Measurements from ENCODE around the gene ENTPD1.
"Not testable (repeated sequence)": the region's sequence is repeated elsewhere in the genome, so short reads cannot be mapped to it uniquely, and the experiment has no call there.

Gene ENTPD1

GRCh38 chr10:95800286-95800685 is 44.3 kb downstream of the ENTPD1 start:
- not testable (repeated sequence) for H2BK12ac ChIP-seq (ENCODE audit: low read length); DNase-seq (ENCODE audit: low spot score); H4K8ac ChIP-seq (ENCODE audit: low read depth, low read length); H2BK5ac ChIP-seq (ENCODE audit: low read length); H3K18ac ChIP-seq (ENCODE audit: low read length); H2BK120ac ChIP-seq (ENCODE audit: low read depth, low read length); H3K4me1 ChIP-seq (ENCODE audit: control insufficient read depth in 2 of 2, insufficient read depth in 1 of 2, low read depth in 1 of 2, low read length in 2 of 2); H3K79me1 ChIP-seq (ENCODE audit: low read depth, low read length); H3K4ac ChIP-seq (ENCODE audit: low read length); H3K4me2 ChIP-seq (ENCODE audit: insufficient read depth, low read length, poor library complexity, severe bottlenecking); H3K9ac ChIP-seq (ENCODE audit: low read depth, low read length, poor library complexity); H2AK5ac ChIP-seq (ENCODE audit: low read depth, low read length); H3K23ac ChIP-seq (ENCODE audit: low read depth, low read length, poor library complexity); H3K14ac ChIP-seq (ENCODE audit: low read length); H2BK15ac ChIP-seq (ENCODE audit: low read length); H3K4me3 ChIP-seq (ENCODE audit: low read length in 2 of 2); H3K27ac ChIP-seq (replicated peaks; ENCODE audit: low read length); H3K36me3 ChIP-seq (replicated peaks in 1 of 2; ENCODE audit: control insufficient read depth in 2 of 2, insufficient read depth in 2 of 2, low read length in 2 of 2); H4K91ac ChIP-seq (ENCODE audit: low read depth, low read length, poor library complexity); H2AFZ ChIP-seq (ENCODE audit: low read length); H3K27me3 ChIP-seq (ENCODE audit: control insufficient read depth in 3 of 3, insufficient read depth in 3 of 3, low read depth in 1 of 3, low read length in 3 of 3); H3K9me3 ChIP-seq (replicated peaks in 1 of 2; ENCODE audit: control insufficient read depth in 2 of 2, insufficient read depth in 1 of 2, low read depth in 1 of 2, low read length in 2 of 2)
- no CpG with 5 or more reads among the region's 2 CpGs for WGBS, 2 donors (ENCODE audit: extremely low coverage in 2 of 2, insufficient read length in 2 of 2, insufficient replicate concordance in 1 of 2)

- H3K9me3 ChIP-seq (replicated peaks in 1 of 2; ENCODE audit: control insufficient read depth in 2 of 2, insufficient read depth in 1 of 2, low read depth in 1 of 2, low read length in 2 of 2); H2BK12ac ChIP-seq (ENCODE audit: low read length); H3K4ac ChIP-seq (ENCODE audit: low read length); H3K27me3 ChIP-seq (ENCODE audit: control insufficient read depth in 3 of 3, insufficient read depth in 3 of 3, low read depth in 1 of 3, low read length in 3 of 3); H4K8ac ChIP-seq (ENCODE audit: low read depth, low read length); H2BK120ac ChIP-seq (ENCODE audit: low read depth, low read length); H3K4me1 ChIP-seq (ENCODE audit: control insufficient read depth in 2 of 2, insufficient read depth in 1 of 2, low read depth in 1 of 2, low read length in 2 of 2); H3K9ac ChIP-seq (ENCODE audit: low read depth, low read length, poor library complexity); H2AFZ ChIP-seq (ENCODE audit: low read length); DNase-seq (ENCODE audit: low spot score); H2BK15ac ChIP-seq (ENCODE audit: low read length); H4K91ac ChIP-seq (ENCODE audit: low read depth, low read length, poor library complexity); H2AK5ac ChIP-seq (ENCODE audit: low read depth, low read length); H3K14ac ChIP-seq (ENCODE audit: low read length); H3K79me1 ChIP-seq (ENCODE audit: low read depth, low read length); H3K23ac ChIP-seq (ENCODE audit: low read depth, low read length, poor library complexity); H3K4me2 ChIP-seq (ENCODE audit: insufficient read depth, low read length, poor library complexity, severe bottlenecking); H3K18ac ChIP-seq (ENCODE audit: low read length); H3K27ac ChIP-seq (replicated peaks; ENCODE audit: low read length); H3K4me3 ChIP-seq (ENCODE audit: low read length in 2 of 2); H3K36me3 ChIP-seq (replicated peaks in 1 of 2; ENCODE audit: control insufficient read depth in 2 of 2, insufficient read depth in 2 of 2, low read length in 2 of 2); H2BK5ac ChIP-seq (ENCODE audit: low read length): not testable (repeated sequence)
- WGBS, 2 donors (ENCODE audit: extremely low coverage in 2 of 2, insufficient read length in 2 of 2, insufficient replicate concordance in 1 of 2): no CpG with 5 or more reads among the region's 11 CpGs
Observed at GRCh38 chr10:95806687-95807380, 50.9 kb downstream of the ENTPD1 start.

- not testable (repeated sequence) for H2AK5ac ChIP-seq (ENCODE audit: low read depth, low read length); H3K18ac ChIP-seq (ENCODE audit: low read length); H3K4ac ChIP-seq (ENCODE audit: low read length); H3K27me3 ChIP-seq (ENCODE audit: control insufficient read depth in 3 of 3, insufficient read depth in 3 of 3, low read depth in 1 of 3, low read length in 3 of 3); H3K9ac ChIP-seq (ENCODE audit: low read depth, low read length, poor library complexity); H4K91ac ChIP-seq (ENCODE audit: low read depth, low read length, poor library complexity); H3K4me2 ChIP-seq (ENCODE audit: insufficient read depth, low read length, poor library complexity, severe bottlenecking); H3K36me3 ChIP-seq (replicated peaks in 1 of 2; ENCODE audit: control insufficient read depth in 2 of 2, insufficient read depth in 2 of 2, low read length in 2 of 2); H3K23ac ChIP-seq (ENCODE audit: low read depth, low read length, poor library complexity); H3K4me3 ChIP-seq (ENCODE audit: low read length in 2 of 2); H3K79me1 ChIP-seq (ENCODE audit: low read depth, low read length); H2BK15ac ChIP-seq (ENCODE audit: low read length); H3K14ac ChIP-seq (ENCODE audit: low read length); DNase-seq (ENCODE audit: low spot score); H2BK120ac ChIP-seq (ENCODE audit: low read depth, low read length); H2BK12ac ChIP-seq (ENCODE audit: low read length); H3K9me3 ChIP-seq (replicated peaks in 1 of 2; ENCODE audit: control insufficient read depth in 2 of 2, insufficient read depth in 1 of 2, low read depth in 1 of 2, low read length in 2 of 2); H3K27ac ChIP-seq (replicated peaks; ENCODE audit: low read length); H4K8ac ChIP-seq (ENCODE audit: low read depth, low read length); H3K4me1 ChIP-seq (ENCODE audit: control insufficient read depth in 2 of 2, insufficient read depth in 1 of 2, low read depth in 1 of 2, low read length in 2 of 2); H2AFZ ChIP-seq (ENCODE audit: low read length); H2BK5ac ChIP-seq (ENCODE audit: low read length)
- no CpG with 5 or more reads among the region's 8 CpGs for WGBS, 2 donors (ENCODE audit: extremely low coverage in 2 of 2, insufficient read length in 2 of 2, insufficient replicate concordance in 1 of 2)
Observed at GRCh38 chr10:95808705-95809308, 52.8 kb downstream of the ENTPD1 start.

- no peaks in the 10 kb centered on the region for H3K79me1 ChIP-seq (ENCODE audit: low read depth, low read length)
- H4K8ac ChIP-seq (ENCODE audit: low read depth, low read length): no peak overlapping the region
- H2BK12ac ChIP-seq (ENCODE audit: low read length): no peak overlapping the region
- no peak overlapping the region for H2BK120ac ChIP-seq (ENCODE audit: low read depth, low read length)
- H3K4ac ChIP-seq (ENCODE audit: low read length): no peak overlapping the region
- no peak overlapping the region for H2BK5ac ChIP-seq (ENCODE audit: low read length)
- no peak overlapping the region for H3K18ac ChIP-seq (ENCODE audit: low read length)
- no peak overlapping the region for H3K14ac ChIP-seq (ENCODE audit: low read length)
- no CpG with 5 or more reads among the region's 64 CpGs for WGBS, 2 donors (ENCODE audit: extremely low coverage in 2 of 2, insufficient read length in 2 of 2, insufficient replicate concordance in 1 of 2)
- no peak overlapping the region for H3K27ac ChIP-seq (replicated peaks; ENCODE audit: low read length)
- H3K27me3 ChIP-seq (ENCODE audit: control insufficient read depth in 3 of 3, insufficient read depth in 3 of 3, low read depth in 1 of 3, low read length in 3 of 3): no peaks in the 10 kb centered on the region
- H3K23ac ChIP-seq (ENCODE audit: low read depth, low read length, poor library complexity): no peak overlapping the region
- H4K91ac ChIP-seq (ENCODE audit: low read depth, low read length, poor library complexity): no peak overlapping the region
- DNase-seq (ENCODE audit: low spot score): no peak
- peaks cover 0 to 5% of the 10 kb centered on the region in 2 donors for H3K9me3 ChIP-seq (replicated peaks in 1 of 2; ENCODE audit: control insufficient read depth in 2 of 2, insufficient read depth in 1 of 2, low read depth in 1 of 2, low read length in 2 of 2)
- H2BK15ac ChIP-seq (ENCODE audit: low read length): no peak overlapping the region
- H2AK5ac ChIP-seq (ENCODE audit: low read depth, low read length): no peak overlapping the region
- no peak overlapping the region for H3K9ac ChIP-seq (ENCODE audit: low read depth, low read length, poor library complexity)
- no peak overlapping the region for H3K4me2 ChIP-seq (ENCODE audit: insufficient read depth, low read length, poor library complexity, severe bottlenecking)
- no peaks in the 10 kb centered on the region for H3K36me3 ChIP-seq (replicated peaks in 1 of 2; ENCODE audit: control insufficient read depth in 2 of 2, insufficient read depth in 2 of 2, low read length in 2 of 2)
- H3K4me3 ChIP-seq (ENCODE audit: low read length in 2 of 2): no peak overlapping the region
- H3K4me1 ChIP-seq (ENCODE audit: control insufficient read depth in 2 of 2, insufficient read depth in 1 of 2, low read depth in 1 of 2, low read length in 2 of 2): peaks cover 0 to 3% of the 10 kb centered on the region in 2 donors
- H2AFZ ChIP-seq (ENCODE audit: low read length): no peak overlapping the region
Observed at GRCh38 chr10:95809370-95810197, 53.6 kb downstream of the ENTPD1 start.
